ENCODE results near the gene FBXO31. TPM values are rescaled to one million over a fixed set of nuclear protein-coding genes. Genes with fewer than 3 reads are reported as not detected.

Gene FBXO31
- total RNA-seq, 2 donors from 2014 or later, result 57.9 to 161 TPM

DNA sequence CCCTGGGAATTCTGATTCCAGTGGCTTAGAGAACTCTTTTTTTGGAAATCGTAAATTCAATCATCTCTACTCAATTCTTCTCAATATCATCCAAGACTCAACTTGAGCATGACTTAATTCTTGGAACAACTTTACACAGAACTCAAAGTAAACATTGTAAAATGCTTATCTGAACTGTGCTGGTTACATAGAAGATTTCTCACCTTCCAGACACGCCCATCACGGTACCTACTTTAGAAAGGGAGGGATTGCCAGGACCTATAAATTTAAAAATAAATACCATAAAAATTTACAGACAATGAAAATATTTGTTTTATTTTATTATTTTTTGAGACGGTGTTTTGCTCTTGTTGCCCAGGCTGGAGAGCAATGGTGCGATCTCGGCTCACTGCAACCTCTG, 35.1 kb upstream of the FBXO31 start:
- TF ChIP-seq CTCF (IDR thresholded peaks at IDR 0.05), result no peak
- Histone ChIP-seq H3K4me1 (ENCODE audit: control insufficient read depth in 1 of 2, low read depth in 2 of 2) (no peaks in the 10 kb centered on the region), H3K36me3 (peaks cover 60% of the 10 kb centered on the region), H3K9me3 (no peaks in the 10 kb centered on the region), H3K4me3 (no peak overlapping the region), H3K27ac (no peak overlapping the region), H3K27me3 (replicated peaks; ENCODE audit: insufficient read depth) (no peaks in the 10 kb centered on the region)
- no peak for ATAC-seq (ENCODE audit: insufficient number of reproducible peaks, low FRiP score, low read depth)
- no peak for DNase-seq (ENCODE audit: low spot score)

- no peak overlapping the region for H3K27ac ChIP-seq
- peaks cover 60% of the 10 kb centered on the region for H3K36me3 ChIP-seq
- no peaks in the 10 kb centered on the region for H3K4me1 ChIP-seq (ENCODE audit: control insufficient read depth in 1 of 2, low read depth in 2 of 2)
- no peak overlapping the region for H3K4me3 ChIP-seq
- ATAC-seq (ENCODE audit: insufficient number of reproducible peaks, low FRiP score, low read depth) (no peak), DNase-seq (ENCODE audit: low spot score) (no peak)
- no peak for TF ChIP-seq CTCF (IDR thresholded peaks at IDR 0.05)
- H3K27me3 ChIP-seq (replicated peaks; ENCODE audit: insufficient read depth), result no peaks in the 10 kb centered on the region
- H3K9me3 ChIP-seq, result no peaks in the 10 kb centered on the region
These were observed 34.6 kb upstream of the FBXO31 start for GRCh38 chr16:87418216-87418615.

DNA sequence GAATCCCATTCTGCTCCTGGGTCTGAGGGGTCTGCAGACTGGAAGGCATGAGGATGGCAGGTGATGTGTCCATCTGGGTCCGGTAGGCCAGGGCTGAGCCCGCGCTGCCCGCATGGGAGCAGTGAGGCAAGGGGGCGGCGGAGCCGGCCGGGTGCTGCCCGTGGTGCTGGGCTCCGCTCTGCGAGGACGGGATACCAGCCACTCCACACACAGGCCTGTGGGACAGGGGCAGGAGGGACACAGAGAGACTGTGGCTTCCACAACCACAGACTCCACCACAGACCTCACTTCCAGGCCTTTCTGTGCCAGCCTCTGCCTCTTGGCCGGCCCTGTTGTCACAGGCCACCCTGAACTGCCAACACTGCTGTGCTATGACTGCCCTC, 33.9 kb upstream of the FBXO31 start:
- no peak overlapping the region for H3K4me3 ChIP-seq
- H3K9me3 ChIP-seq, result no peaks in the 10 kb centered on the region
- no peaks in the 10 kb centered on the region for H3K4me1 ChIP-seq (ENCODE audit: control insufficient read depth in 1 of 2, low read depth in 2 of 2)
- ATAC-seq (ENCODE audit: insufficient number of reproducible peaks, low FRiP score, low read depth), result no peak
- no peak overlapping the region for H3K27ac ChIP-seq
- no peak for TF ChIP-seq CTCF (IDR thresholded peaks at IDR 0.05)
- no peaks in the 10 kb centered on the region for H3K27me3 ChIP-seq (replicated peaks; ENCODE audit: insufficient read depth)
- peaks cover 63% of the 10 kb centered on the region for H3K36me3 ChIP-seq
- DNase-seq (ENCODE audit: low spot score), result no peak

- ATAC-seq (ENCODE audit: insufficient number of reproducible peaks, low FRiP score, low read depth), result no peak
- peaks cover 65% of the 10 kb centered on the region for H3K36me3 ChIP-seq
These were observed 33.4 kb upstream of the FBXO31 start for GRCh38 chr16:87416826-87417527.

GRCh38 chr16:87415441-87415840, 31.9 kb upstream of the FBXO31 start:
- Histone ChIP-seq H3K36me3 (peaks cover 74% of the 10 kb centered on the region), H3K4me1 (ENCODE audit: control insufficient read depth in 1 of 2, low read depth in 2 of 2) (no peaks in the 10 kb centered on the region), H3K27me3 (replicated peaks; ENCODE audit: insufficient read depth) (no peaks in the 10 kb centered on the region), H3K4me3 (no peak overlapping the region), H3K27ac (no peak overlapping the region), H3K9me3 (no peaks in the 10 kb centered on the region)
- DNase-seq (ENCODE audit: low spot score) (no peak), ATAC-seq (ENCODE audit: insufficient number of reproducible peaks, low FRiP score, low read depth) (no peak)
- no peak for TF ChIP-seq CTCF (IDR thresholded peaks at IDR 0.05)

More at GRCh38 chr16:87416826-87417527, 33.4 kb upstream of the FBXO31 start:
- Histone ChIP-seq H3K27me3 (replicated peaks; ENCODE audit: insufficient read depth) (no peaks in the 10 kb centered on the region), H3K4me1 (ENCODE audit: control insufficient read depth in 1 of 2, low read depth in 2 of 2) (no peaks in the 10 kb centered on the region), H3K27ac (no peak overlapping the region), H3K9me3 (no peaks in the 10 kb centered on the region), H3K4me3 (no peak overlapping the region)
- DNase-seq (ENCODE audit: low spot score), result no peak
- TF ChIP-seq CTCF (IDR thresholded peaks at IDR 0.05), result peak; percentile 68

Data from thoracic aorta (tissue), 2 donors.